Activated T-helper 9 cell treated with anti-CD3 and anti-CD28 coated beads, Interleukin-2, amount 50 U/mL, for 16 hours (primary cell): ENCODE measurements around the gene DYNC2I2.

Source experiments
- DNase-seq: peaks from one replicate; pipeline ENCODE4 v3.0.0-alpha.2; 2020; ENCODE audit warnings: low read depth

Gene DYNC2I2

DNA sequence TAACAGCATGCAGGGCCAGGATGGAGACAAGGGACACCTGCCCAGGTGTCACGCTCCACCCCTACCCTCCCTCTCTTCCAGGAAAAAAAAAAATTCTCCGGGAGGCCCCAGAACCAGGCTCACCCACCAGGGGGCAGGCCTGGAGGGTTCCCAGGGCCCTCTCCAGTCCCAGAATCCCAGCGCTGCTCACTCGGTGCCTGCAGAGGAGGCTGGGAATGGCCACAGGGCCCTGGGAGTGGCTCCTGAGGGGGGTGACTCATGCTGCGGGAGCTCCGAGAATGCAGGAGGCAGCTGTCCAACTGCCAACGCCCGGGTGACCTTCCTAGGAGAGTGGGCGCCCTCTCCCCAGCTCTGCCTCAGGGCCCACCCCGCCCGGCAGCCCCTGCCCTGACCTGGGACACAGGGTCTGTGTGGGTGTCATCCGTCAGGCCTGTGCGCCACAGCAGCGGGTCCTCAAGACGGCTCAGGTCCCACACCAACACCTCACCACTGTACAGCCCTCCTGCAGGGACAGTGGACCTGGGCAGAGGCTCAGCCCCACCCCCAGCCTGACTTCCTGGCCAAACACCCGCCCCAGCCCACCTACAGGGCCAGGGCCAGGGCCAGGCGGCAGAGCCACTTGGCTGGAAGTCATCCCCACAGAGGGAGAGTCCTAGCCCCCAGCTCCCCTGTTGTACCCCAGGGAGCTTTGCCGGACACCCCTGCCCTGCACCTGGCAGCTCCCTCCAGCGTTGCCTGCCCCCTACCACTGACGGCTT lies 21.2 kb downstream of the DYNC2I2 start:
- DNase-seq: no peak

DNA sequence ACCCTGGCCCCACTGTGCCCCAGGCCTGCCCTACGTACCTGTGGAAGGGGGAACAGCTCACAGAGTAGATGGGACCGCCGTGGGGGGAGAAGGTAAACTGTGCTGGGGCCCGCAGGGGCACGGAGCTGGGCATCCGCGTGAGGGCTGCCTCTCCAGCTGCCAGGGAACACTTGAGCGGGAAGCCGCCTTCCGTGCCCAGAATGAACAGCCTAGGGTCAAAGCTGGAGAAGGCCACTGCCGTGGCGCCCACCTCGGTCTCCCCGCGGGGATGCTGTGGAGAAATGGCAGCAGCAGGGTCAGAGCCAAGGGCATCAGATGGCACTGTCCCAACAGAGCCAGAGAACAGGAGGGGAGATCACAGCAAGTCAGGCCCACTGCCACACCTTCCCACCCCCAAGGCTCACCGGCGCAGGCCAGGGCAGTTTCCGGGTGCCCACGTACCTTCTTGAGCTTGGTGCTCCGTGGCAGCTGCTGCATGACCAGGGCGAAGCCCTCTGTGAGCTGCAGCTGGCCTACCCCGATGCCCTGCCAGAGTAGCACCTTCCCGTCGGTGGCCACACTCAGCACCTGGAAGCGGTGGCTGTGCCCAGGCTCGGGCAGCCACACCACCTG lies 21.9 kb downstream of the DYNC2I2 start:
- DNase-seq: no peak

DNA sequence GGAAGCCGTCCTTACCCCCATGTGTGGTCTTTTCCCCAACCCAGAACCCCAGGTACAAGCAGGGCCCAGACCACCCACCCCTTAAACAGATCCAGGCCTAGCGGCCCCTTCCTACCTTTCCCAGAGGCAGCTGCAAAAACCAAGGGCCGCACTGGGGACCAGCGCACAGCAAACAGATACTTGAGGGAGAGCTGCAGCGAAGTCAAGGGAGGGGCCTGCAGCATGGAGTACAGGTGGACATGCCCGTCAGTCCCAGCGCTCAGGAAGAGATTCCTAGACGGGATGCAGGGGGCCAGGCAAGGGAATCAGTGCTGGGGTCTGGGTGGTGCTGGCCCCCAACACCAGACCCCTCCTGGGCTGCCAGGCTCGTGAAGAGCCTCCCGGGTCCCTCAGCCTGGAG lies 22.5 kb downstream of the DYNC2I2 start:
- DNase-seq: no peak

DNA sequence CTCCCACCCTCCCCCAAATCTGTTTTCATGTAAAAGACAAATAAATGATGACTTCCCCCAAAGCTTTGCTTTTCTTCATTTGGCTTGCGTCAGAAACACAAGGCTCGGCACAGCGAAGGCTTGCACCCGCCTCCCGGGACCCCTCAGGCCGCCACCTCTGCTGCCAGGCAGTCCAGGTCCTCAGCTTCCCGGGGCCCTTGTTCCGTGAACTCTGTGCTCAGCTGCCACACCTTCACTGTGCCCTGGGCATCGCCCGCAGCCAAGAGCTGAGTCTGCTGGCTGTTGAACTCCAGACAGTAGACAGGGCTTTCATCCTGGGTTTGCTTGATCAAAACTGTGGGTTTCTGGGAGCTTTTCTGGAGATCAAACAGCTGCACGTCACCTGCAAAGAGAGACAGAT lies 23.0 kb downstream of the DYNC2I2 start:
- no peak for DNase-seq

DNA sequence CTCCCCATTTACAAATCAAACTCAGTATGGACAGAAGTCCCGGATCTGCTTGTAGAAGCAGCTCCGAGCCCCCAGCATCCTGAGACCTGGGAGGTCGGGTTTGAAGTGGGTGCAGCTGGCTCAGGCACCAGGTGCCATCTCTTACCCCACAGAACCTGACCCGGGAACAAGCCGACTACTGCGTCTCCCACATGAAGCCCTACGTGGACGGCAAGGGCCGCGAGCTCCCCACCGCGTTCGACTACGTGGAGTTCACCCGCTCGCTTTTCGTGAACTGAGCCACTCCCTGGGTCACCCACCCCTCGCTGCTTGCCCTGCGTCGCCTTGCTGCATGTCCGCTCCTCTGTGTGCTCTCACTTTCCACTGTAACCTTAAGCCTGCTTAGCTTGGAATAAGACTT lies 23.6 kb downstream of the DYNC2I2 start:
- no peak for DNase-seq

DNA sequence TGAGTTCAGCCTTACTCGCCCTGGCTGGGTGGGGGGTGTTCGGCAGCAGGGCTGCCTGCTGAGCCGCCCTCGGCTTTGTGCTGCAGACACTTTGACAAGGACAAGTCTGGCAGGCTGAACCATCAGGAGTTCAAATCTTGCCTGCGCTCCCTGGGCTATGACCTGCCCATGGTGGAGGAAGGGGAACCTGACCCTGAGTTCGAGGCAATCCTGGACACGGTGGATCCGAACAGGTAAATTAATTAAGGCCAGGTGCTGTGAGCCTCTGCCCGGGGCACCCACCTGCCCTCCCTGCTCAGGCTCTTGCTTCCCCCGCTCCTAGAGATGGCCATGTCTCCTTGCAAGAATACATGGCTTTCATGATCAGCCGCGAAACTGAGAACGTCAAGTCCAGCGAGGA lies 24.2 kb downstream of the DYNC2I2 start:
- no peak for DNase-seq

DNA sequence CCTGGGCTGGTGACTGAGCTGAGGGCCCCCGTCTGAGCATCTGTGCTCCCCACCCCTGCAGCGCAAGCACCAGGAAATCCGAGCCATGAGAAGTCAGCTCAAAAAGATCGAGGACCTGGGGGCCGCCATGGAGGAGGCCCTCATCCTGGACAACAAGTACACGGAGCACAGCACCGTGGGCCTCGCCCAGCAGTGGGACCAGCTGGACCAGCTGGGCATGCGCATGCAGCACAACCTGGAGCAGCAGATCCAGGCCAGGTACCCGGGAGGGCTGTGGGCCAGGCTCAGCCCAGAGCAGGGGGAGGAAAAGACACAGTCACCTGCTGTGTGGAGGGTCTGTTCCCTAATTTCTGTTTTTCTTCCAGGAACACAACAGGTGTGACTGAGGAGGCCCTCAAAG lies 24.6 kb downstream of the DYNC2I2 start:
- no peak for DNase-seq

DNA sequence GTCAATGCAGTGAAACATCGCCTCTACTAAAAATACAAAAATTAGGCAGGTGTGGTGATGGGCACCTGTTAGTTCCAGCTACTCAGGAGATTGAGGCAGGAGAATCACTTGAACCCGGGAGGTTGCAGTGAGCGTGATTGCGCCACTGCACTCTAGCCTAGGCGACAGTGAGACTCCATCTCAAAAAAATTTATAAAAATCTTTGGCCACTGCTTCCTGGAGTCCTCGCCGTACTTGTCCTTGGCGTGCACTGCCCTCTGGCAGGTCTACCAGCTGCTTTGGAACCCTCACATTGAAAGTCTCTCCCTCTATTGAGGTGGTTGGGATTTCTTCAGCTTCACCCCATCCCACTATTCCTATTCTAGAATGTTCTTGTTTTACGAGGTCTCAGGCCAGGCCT lies 25.0 kb downstream of the DYNC2I2 start:
- no peak for DNase-seq

DNA sequence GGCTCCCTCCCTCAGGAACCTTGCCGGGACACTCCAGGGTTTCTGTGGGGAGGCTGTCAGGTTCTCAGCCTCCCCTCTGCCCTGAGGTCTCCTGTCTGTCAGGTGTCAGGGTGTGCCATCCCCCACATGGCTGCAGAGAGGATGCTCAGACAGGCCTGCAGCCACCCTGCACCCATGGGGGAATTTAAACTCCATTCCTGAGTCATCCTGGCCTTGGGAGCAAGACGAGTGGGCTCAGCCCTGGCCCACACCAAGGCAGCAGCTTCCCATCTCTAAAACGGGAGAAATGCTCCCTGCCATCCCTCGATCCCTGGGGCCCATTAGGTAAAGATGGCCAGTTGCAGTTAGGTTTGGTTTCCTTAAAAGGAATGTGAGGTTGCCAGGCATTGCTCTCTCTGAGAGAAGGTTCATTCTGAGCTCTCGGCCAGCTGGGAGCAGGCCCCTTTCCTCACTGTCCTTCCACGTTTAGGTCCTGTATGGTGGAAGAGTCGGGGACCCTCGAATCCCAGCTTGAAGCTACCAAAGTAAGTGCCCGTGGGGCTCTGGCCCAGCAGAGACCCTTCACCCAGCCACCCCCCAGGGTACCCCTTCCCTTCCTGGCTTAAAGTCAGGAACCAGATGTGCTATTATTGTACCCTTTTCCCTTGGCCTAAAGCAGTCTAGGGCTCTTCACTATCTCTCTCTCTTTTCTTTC lies 26.6 kb downstream of the DYNC2I2 start:
- DNase-seq: no peak

DNA sequence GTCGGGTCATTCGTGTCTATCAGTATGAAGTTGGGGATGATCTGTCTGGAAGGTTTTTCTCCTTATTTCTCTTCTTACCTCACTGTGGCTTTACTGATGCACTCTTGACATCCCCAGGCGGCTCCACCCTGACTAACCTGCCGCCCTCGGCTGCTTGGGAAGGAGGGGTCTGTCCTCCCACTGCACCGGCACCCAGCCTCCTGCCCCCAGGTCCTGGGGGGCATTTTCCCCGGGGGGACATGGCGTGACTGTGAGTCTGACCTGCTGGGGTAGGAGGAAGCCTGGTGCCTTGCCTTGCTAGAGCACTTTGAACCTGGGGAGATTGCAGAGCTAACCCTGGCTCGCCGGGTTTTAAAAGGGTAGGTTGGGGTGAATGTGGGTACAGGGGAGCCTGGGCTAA lies 27.5 kb downstream of the DYNC2I2 start:
- no peak for DNase-seq

DNA sequence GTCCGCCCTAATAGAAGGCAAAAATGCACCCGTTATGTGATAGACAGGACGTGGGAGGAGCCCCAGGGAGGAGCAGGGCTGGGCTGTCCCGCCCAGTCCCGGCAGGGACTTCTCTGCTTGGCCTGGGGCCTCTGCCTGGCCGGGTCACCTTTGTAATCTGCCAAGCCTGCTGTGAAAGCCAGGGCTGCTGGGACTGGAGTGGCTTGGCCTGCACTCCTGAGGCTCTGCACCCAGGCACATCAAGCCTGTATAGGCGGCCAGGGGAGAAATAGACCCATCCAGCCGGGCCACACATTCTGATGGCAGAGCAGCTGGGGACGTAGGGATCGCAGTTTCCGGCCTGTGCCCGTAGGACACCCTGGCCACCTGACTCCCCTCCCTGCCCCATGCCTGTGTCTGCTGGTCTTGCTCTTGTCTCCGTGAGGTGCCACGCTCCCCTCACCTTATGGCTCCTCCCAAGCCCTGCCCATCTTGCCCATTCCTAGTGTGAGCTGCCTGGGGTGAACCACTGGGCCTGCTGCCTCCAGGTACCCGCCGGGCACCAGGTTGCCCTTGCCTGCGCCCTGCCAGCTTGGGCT lies 28.1 kb downstream of the DYNC2I2 start:
- no peak for DNase-seq

DNA sequence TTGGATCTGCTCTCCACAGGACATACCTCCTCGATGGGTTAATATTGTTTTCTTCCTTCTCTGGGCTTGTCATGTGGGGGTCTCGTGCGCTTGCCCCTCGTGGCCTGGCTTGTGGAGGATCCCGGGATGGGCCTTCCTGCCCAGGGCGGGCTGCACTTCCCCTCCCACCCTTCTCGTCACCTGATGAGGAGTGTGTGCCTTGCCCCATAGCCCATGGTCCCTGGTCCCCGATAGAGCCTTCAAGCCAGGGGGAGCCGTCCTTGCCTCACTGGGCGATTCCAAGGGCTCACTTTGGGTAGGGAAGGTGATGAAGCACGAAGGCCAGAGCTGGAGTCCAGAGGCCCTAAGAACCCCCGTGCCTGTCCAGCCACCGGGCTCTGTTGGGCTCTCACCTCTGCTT lies 28.7 kb downstream of the DYNC2I2 start:
- no peak for DNase-seq

DNA sequence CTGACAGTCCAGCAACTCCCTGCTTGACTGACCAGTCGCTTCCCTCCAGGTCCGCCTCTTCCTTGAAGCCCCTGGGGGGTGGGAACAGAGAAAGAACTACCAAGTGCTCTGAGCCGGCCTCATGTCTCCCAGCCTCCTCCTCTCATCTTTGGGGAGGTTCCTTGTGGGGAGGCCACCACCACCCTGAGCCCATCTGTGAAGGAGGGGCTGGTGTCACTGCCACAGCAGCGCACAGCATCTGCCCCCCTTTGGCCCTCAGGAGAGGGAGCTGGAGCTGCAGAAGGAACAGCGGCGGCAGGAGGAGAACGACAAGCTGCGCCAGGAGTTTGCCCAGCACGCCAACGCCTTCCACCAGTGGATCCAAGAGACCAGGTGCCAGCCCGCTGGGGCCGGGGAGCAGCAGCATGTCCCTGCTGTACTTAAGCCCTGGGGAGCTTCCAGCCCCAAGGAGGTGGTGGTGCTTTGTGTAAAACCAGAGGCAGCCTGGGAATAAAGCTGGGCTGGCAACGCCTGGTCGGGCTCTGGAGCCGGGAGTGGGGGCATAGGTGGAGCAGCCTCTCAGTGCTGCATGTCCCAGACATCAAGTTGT lies 29.4 kb downstream of the DYNC2I2 start:
- DNase-seq: no peak

DNA sequence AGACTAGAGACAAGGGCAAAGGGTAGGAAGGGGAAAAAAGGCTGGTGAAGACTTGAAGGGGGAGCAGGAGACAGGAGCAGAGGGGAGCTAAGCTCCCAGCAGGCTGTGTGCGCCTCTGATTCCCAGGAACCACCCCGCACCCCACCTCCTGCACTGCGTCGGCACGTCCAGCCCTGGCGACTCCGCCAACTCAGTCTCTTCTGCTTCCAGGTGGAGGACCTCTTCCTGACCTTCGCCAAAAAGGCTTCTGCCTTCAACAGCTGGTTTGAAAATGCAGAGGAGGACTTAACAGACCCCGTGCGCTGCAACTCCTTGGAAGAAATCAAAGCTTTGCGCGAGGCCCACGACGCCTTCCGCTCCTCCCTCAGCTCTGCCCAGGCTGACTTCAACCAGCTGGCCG lies 30.5 kb downstream of the DYNC2I2 start:
- DNase-seq: no peak

DNA sequence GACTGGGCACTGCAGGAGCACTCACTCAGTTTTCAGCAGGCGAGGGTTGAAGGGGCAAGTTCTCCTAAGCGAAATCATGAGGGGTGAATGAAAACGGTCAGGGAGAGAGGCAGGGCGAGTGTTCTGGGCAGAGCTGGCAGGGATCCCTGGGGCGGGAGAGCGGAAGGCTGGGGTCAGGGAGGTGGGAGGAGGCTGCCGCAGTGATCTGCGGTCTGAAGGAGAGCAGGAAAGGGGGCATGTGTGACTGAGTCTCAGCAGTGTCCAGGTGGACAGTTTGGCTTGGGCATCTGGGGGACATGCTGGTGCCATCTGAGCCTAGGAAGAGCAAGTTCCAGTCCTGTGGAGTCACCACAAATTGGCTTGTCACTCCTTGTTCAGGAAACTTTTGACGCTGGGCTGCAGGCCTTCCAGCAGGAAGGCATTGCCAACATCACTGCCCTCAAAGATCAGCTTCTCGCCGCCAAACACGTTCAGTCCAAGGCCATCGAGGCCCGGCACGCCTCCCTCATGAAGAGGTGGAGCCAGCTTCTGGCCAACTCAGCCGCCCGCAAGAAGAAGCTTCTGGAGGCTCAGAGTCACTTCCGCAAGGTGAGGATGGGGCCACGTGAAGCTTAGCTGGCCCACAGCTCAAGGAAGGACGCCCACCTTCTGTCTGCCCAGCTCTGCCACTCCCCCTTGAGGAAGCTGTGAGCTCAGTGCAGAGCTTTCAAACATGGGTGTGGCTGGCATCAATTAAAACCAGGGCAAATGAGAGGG lies 31.1 kb downstream of the DYNC2I2 start:
- no peak for DNase-seq

DNA sequence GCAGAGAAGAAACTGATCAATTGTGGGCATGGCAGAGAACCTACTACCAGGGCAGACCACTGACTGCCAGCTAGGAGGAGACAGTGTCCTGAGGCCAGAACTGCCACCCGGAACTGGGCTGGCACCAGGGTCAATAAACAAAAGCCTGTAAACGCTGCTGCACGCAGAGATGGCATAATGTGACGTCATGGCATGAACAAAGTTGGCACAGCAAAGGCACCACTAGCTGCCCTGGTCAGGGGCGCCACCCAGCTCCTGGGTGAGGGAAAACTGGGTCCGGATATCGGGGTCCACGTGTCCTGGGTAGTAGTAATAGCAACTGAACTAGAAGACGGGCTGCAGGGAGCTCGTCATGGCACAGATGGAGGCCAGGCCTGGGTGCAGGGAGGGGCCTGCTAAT lies 32.1 kb downstream of the DYNC2I2 start:
- DNase-seq: no peak

DNA sequence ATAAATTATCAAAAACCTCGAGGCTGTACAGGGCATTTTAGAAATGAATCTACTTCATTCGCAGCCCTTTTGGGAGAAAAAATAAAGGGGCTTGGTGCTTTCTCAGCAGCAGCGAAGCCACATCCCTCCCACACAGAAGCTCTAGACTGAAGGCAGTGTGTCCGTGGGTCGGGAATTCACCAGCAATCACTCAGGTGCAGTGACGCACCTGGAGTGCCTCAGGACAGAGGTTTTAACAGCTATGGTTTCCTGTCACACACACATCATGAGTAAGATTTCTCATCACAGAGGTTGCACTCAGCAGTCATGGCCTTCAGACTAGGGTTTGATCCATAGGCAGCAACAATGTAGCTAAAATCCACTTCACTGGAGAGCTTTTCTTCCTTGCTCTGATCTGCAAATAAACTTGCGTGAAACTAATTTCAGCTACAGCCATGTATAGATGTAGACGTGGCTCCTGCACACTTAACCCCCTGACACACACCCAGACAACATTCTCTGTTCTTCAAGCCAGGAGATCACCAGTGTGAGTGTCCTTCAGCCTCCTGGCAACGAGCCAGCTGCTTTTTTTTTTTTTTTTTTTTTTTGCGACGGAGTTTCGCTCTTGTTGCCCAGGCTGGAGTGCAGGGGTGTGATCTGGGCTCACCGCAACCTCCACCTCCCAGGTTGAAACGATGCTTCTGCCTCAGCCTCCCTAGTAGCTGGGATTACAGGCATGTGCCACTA lies 34.8 kb downstream of the DYNC2I2 start:
- DNase-seq: no peak

DNA sequence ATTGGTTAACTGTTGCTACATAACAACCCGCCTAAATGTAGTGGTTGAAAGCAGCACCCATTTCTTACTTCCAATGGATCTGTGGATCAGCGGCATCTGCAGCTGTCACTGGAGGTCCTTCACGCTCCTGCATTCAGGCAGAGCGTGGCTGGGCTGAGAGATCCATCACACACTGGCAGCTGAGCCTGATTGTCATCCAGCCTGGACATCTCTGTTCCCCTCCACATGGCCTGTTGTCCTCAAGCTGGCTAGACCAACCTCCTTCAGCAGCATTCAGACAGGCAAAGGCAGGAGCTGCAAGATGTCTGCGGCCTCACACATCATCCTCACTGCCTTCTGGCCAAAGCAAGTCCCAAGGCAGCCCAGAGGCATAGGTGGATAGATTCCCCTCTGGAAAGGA lies 36.9 kb downstream of the DYNC2I2 start:
- DNase-seq: no peak

DNA sequence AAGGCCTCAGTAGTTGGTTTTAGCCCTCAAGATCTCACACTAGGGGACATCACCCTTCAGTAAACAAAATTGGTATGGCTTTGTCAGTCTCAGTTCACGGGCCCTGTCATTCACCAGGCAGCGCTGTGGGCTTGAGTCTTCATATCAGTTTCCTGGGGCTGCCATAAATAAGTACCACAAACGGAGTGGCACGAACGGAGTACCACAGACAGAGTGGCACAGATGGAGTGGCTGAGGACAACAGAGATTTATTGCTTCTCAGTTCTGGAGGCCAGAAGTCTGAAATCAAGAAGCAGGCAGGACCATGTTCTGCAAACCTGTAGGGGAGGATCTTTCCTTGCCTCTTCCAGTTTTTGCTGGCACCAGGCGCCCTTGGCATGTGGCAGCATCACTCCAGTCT lies 37.5 kb downstream of the DYNC2I2 start:
- DNase-seq: no peak

DNA sequence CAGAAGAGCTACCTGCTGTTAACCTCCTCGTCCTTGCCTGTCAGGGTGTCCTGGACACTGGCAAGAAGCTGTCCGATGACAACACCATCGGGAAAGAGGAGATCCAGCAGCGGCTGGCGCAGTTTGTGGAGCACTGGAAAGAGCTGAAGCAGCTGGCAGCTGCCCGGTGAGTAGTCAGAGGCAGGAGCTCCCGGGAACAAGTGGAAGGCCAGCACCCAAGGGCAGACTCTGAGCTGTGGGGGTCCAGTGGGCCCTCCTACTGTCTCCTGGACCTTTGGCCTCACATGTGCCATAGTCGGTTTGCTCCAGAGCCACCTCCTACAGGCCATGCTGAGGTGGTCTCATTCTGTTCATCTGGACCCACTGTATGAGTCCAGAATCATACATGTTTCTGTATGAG lies 38.7 kb downstream of the DYNC2I2 start:
- no peak for DNase-seq

DNA sequence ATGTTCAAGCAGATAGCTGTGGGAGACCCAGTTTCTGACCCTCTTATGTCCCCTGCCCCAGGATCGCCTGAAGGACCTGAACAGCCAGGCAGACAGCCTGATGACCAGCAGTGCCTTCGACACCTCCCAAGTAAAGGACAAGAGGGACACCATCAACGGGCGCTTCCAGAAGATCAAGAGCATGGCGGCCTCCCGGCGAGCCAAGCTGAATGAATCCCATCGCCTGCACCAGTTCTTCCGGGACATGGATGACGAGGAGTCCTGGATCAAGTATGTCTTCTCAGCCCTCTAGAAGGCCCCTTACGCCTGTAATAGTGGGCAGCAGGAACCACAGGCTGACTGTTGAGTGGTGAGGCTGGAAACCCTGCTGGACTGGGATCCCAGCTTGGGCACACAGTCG lies 41.1 kb downstream of the DYNC2I2 start:
- DNase-seq: no peak
